ENCODE results near the gene RCBTB1.

GRCh38 chr13:49512578-49512977, 72.8 kb downstream of the RCBTB1 start:
- TF ChIP-seq CTCF (IDR thresholded peaks at IDR 0.05 in 8 of 11, conservative IDR thresholded peaks at IDR 0.05 in 3 of 11) (no peak), POLR2A (IDR thresholded peaks at IDR 0.05) (no peak), POLR2AphosphoS5 (IDR thresholded peaks at IDR 0.05) (no peak)
